GM03348 (cell line): ENCODE results near the gene PDZD2.
A peak's percentile ranks its signal among the peaks of the same experiment; 100 is the strongest.
"Not testable (repeated sequence)": the region's sequence is repeated elsewhere in the genome, so short reads cannot be mapped to it uniquely, and the experiment has no call there.

Experiments used
- DNase-seq: peaks from one replicate; pipeline ENCODE4 v3.0.0; 2012; ENCODE audit warnings: low spot score

PDZD2 gene

GRCh38 chr5:32103521-32103920 is 464.6 kb downstream of the PDZD2 start:
- DNase-seq, result no peak

DNA sequence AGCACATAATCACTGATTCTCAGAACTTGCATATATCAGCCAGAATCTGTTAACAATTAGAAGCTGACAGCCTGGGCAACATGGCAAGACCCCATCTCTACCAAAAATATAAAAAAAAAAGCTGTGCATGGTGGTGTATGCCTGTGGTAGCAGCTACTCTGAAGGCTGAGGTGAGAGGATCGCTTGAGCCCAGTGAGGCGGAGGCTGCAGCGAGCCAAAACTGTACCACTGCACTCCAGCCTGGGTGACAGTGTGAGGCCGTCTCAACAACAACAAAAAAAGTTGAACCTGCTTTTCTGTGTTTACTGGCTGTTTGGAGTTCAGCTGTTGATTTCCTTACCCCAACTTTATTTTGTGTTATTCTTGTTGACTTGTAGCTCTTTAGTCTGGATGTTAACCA is 468.4 kb downstream of the PDZD2 start:
- DNase-seq, result no peak

DNA sequence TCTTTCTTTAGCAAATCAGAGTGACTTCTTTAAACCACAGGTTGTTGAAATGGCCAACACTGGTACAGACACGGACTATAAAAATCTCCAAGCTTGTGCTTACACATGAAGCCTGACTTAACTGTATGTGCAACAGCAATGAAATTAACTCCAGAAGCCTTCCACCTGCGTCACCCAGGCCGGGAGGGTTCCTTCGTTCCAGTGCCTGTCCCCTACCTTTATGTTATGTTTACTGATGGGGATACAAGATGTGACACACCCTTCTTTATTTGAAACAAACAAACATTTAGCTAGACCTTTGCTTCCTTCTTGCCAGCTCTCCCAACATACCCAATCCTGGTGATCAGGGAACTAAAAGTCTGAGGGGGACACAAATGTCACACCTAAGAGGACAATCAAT is 469.2 kb downstream of the PDZD2 start:
- no peak for DNase-seq

DNA sequence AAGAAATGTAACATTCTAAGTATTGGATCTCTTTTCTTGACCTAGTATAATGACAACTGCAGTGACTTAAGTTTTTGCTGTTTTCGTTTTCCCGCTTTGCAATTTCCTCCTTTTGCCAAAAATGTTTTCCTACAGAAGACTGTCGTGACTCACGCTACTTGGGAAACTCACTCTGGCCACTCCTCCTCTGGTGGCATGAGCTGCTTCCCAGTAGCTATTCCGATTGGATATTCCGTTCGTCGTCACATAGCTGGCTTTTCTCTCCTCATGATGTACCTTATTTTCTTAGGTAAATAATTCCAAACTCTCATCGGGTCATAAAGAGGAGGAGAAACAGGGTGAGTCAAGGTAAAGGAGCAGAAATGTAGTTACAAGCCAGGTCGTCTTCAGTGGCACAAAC is 470.3 kb downstream of the PDZD2 start:
- DNase-seq, result peak; percentile 74

DNA sequence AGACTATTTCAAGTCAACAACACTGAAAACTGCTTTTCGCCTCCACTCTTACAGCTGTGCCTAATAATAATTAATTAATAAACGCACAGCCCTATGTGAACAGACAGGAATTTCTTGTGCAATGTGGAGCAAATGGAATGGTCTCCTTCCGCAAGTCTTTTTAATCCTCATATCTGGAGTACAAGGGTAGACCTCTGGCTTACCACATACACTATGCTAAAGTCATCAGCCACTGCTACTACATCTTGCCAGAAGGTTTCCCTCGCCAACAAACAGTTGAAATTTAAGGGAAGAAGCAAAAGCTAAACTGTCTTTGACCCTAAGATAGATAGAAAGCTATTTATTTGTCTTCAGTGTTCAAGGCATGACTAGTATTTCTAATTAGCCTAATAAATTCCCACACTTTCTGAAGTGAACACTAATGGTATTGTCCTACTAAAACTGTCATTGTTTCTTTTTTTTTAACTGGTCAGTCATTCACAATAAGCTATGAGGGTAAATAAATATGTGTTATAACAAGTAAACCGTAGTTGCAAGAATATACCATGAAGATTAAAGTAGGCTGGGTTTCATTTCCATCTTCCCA is 471.3 kb downstream of the PDZD2 start:
- DNase-seq, result no peak

GRCh38 chr5:32115985-32116384 is 477.1 kb downstream of the PDZD2 start:
- no peak for DNase-seq

DNA sequence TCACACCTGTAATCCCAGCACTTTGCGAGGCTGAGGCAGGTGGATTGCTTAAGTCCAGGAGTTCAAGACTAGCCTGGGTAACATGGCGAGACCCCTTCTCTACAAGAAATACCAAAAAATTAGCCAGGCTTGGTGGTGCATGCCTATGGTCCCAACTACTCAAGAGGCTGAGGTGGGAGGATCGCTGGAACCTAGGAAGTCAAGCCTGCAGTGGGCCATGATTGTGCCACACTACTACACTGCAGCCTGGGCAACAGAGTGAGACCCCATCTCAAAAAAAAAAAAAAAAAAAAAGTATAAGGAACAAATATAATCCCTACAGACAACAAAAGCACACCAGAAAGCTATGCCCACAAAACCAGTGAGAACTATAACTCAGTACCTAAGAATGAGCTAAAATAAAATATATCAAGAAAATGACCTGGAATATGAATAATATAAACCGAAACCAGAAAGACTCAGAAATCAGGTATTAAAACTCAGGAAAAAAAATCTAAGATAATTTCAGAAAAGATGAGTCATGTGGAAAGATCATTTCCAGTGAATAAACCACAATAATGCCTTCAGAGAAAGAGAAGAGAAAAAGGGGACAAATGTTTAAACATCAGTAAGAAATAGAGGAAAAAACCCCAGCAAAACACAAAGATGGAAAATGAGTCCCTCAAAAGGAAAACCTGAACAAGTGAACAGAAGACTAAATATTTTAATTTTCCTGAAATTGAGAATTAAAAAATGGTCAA is 477.8 kb downstream of the PDZD2 start:
- DNase-seq, result peak; percentile 54

DNA sequence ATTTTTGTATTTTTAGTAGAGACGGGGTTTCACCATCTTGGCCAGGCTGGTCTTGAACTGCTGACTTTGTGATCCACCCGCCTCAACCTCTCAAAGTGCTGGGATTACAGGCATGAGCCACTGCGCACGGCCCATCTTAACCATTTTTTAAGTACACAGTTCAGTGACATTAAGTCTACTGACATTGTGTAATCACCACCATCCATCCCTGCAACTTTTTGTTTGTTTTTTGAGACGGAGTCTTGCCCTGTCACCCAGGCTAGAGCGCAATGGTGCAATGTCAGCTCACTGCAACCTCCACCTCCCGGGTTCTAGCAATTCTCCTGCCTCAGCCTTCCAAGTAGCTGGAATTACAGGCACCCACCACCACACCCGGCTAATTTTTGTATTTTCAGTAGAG is 480.0 kb downstream of the PDZD2 start:
- DNase-seq, result not testable (repeated sequence)

- DNase-seq, result no peak
Measured at GRCh38 chr5:32123058-32123805, 484.3 kb downstream of the PDZD2 start.

- no peak for DNase-seq
Measured at GRCh38 chr5:32123889-32124676, 485.2 kb downstream of the PDZD2 start.

- DNase-seq, result no peak
Measured at GRCh38 chr5:32126691-32127090, 487.8 kb downstream of the PDZD2 start.

- no peak for DNase-seq
Measured at GRCh38 chr5:32127711-32128110, 488.8 kb downstream of the PDZD2 start.

DNA sequence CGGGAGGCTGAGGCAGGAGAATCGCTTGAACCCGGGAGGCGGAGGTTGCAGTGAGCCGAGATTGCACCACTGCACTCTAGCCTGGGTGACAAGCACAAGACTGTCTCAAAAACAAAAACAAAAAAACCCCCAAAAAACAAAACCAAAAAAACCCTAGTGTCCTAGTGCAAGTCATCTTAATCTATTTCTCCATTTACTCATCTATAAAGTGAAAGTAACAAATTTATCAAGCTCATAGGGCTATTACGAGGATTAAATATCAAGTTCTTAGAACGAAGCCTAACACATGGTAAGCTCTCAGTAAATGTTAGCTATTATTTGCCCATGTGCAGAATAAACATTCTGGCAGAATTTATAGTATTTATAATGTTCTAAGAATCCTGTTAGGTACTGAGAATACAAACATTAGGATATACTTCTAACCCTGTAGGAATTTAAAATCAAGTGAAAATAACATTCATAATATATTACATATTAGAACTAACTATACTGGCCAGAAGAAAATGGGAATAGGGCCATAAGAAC is 490.2 kb downstream of the PDZD2 start:
- DNase-seq, result no peak

- DNase-seq, result no peak
Measured at GRCh38 chr5:32130865-32131264, 491.9 kb downstream of the PDZD2 start.

- DNase-seq, result no peak
Measured at GRCh38 chr5:32131604-32132003, 492.7 kb downstream of the PDZD2 start.

GRCh38 chr5:32132757-32133156 is 493.8 kb downstream of the PDZD2 start:
- DNase-seq, result no peak

GRCh38 chr5:32135086-32135485 is 496.2 kb downstream of the PDZD2 start:
- no peak for DNase-seq

GRCh38 chr5:32136342-32136741 is 497.4 kb downstream of the PDZD2 start:
- DNase-seq, result no peak

DNA sequence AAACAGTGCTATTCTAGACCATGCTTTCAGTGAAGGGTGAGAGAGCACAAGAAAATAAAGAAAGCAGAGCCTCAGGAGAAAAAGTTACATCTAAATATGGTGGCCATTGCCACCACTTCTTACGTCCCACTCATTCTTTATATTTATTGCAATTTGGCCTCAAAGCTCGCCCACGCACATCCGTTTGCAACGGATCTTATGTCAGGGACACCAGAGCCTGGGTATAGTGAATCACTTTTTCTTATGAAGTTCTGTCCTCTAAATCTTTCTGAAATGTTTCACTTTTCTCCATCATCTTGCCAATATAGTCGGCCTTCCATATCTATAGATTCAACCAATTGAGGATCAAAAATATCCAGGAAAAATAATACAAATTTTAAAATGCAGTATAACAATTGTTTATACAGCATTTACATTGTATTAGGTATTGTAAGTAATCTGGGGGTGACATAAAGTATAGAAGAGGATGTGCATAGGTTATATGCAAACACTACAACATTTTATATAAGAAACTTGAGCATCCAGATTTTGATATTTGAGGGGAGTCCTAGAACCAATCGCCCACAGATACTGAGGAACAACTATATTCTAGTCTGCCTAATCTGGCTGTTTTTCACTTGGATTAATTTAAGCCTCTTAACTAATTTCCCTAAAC is 500.0 kb downstream of the PDZD2 start:
- no peak for DNase-seq

DNA sequence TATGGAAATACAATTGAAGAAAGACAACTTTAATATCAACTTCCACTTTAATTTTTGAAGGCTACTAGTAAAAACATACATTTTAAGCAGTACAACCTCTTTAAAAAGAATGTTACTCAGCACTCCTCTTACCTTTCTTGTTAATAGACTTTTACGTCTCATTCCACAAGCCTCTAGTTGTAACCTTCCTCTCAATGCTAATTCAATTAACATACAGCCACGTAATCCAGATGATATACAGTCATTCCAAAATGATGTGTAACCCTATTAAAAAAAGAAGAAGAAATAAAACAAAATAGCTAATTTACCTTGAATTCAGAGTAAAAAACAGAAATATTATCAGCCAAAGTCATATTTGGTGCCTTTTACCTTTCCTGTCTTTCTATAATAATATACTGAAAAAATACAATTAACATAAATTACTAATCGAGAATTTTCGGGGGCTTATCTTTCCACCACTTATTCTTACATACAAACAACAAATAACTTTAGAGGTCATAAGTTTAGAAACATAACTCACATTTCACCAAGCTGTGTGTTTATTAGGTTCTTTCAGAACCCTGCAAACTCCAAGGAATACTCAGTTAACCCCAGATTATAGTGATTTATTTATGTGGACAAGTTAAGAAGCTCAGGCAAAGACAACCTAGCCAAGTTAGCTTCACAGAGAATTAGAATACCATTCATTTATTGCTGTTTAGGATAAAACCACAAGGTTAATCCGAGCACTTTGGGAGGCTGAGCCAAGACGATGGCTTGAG is 504.9 kb downstream of the PDZD2 start:
- peak; percentile 10 for DNase-seq
